ENCODE data around the gene ZNF451. TPM values are rescaled to one million over a fixed set of nuclear protein-coding genes. Genes with fewer than 3 reads are reported as not detected.
A peak's percentile ranks its signal among the peaks of the same experiment; 100 is the strongest.

ZNF451 gene
- total RNA-seq, 2 donors from 2014 or later: 30.3 to 35.0 TPM

GRCh38 chr6:57216235-57217101 lies 126.5 kb downstream of the ZNF451 start:
- Histone ChIP-seq H3K36me3 (replicated peaks in 1 of 2; ENCODE audit: insufficient read depth in 1 of 2, low read depth in 2 of 2) (no peaks in the 10 kb centered on the region), H3K4me3 (no peak overlapping the region), H3K4me1 (no peaks in the 10 kb centered on the region), H3K27me3 (no peaks in the 10 kb centered on the region), H3K9me3 (no peaks in the 10 kb centered on the region), H3K27ac (no peak overlapping the region)
- DNase-seq (no peak), ATAC-seq (no peak)
- 70 to 75% methylated on average over 7 of the region's 7 CpGs for WGBS, 2 donors
- intact Hi-C loops (cut with DNase I): no loop called here
- TF ChIP-seq CTCF (IDR thresholded peaks at IDR 0.05) (peak in 1 of 7 experiments; percentile 19), POLR2A (IDR thresholded peaks at IDR 0.05) (no peak)

GRCh38 chr6:57217270-57217669 lies 127.3 kb downstream of the ZNF451 start:
- no peaks in the 10 kb centered on the region for H3K4me1 ChIP-seq
- WGBS, 2 donors: 94 to 97% methylated on average over 11 of the region's 11 CpGs
- no peak for ATAC-seq
- no peak overlapping the region for H3K27ac ChIP-seq
- no peaks in the 10 kb centered on the region for H3K27me3 ChIP-seq
- H3K4me3 ChIP-seq: no peak overlapping the region
- H3K9me3 ChIP-seq: no peaks in the 10 kb centered on the region
- H3K36me3 ChIP-seq (replicated peaks in 1 of 2; ENCODE audit: insufficient read depth in 1 of 2, low read depth in 2 of 2): no peaks in the 10 kb centered on the region
- TF ChIP-seq POLR2A (IDR thresholded peaks at IDR 0.05) (no peak), CTCF (IDR thresholded peaks at IDR 0.05) (no peak)
- no peak for DNase-seq
- intact Hi-C loops (cut with DNase I): no loop called here

Other genes with a start within 250 kb of the ZNF451 start
- gene BEND6, start 135.1 kb upstream of the ZNF451 start, total RNA-seq: under 1 TPM in 1 of 2 donors, not detected in 1; 0.26 TPM
- 1 to 10 TPM; 1.3 to 6.0 TPM for gene KIAA1586, start 43.5 kb upstream of the ZNF451 start, total RNA-seq
- gene BAG2, start 82.1 kb downstream of the ZNF451 start, total RNA-seq: 1 to 10 TPM; 2.3 to 3.0 TPM
- 1 to 10 TPM; 2.1 to 5.6 TPM for gene RAB23, start 132.1 kb downstream of the ZNF451 start, total RNA-seq
- 1 to 10 TPM; 5.3 to 5.4 TPM for gene PRIM2, start 227.4 kb downstream of the ZNF451 start, total RNA-seq